Transverse colon (tissue), 4 donors: ENCODE data around the gene MAP1LC3A. TPM values are rescaled to one million over a fixed set of nuclear protein-coding genes. Genes with fewer than 3 reads are reported as not detected.
"Not testable (repeated sequence)": the region's sequence is repeated elsewhere in the genome, so short reads cannot be mapped to it uniquely, and the experiment has no call there.

Source experiments
- DNase-seq: peaks from one replicate; pipeline ENCODE4 v3.0.0-alpha.2; 2019
- H3K27ac ChIP-seq, 4 donors: fragments of 200-600 bp; sonication (generic); 2 replicates each; pipeline ENCODE4 v1.5.1; 2016 to 2018; ENCODE audit warnings: inconsistent platforms in 4 of 4
- H3K27me3 ChIP-seq: fragments of 200-600 bp; sonication (generic); 2 replicates; pipeline ENCODE4 v1.5.1; 2017; ENCODE audit warnings: inconsistent platforms
- H3K36me3 ChIP-seq, 4 donors: fragments of 200-600 bp; sonication (generic); 2 replicates each; pipeline ENCODE4 v1.5.1; 2017 to 2019; ENCODE audit warnings: inconsistent platforms in 4 of 4
- H3K4me1 ChIP-seq, 4 donors: fragments of 200-600 bp; sonication (generic); 2 replicates each; pipeline ENCODE4 v1.5.1; 2017 to 2020; ENCODE audit warnings: inconsistent platforms in 4 of 4
- H3K4me3 ChIP-seq, 4 donors: fragments of 200-600 bp; sonication (generic); 1 replicate in 1 of 4; 2 replicates in 3 of 4; pipeline versions ENCODE4 v1.5.1 to v1.6.1; 2017 to 2019; ENCODE audit warnings: inconsistent platforms in 4 of 4
- H3K9me3 ChIP-seq, 2 donors: fragments of 200-600 bp; sonication (generic); 2 replicates each; pipeline ENCODE4 v1.5.1; 2017 to 2019; ENCODE audit warnings: inconsistent platforms in 2 of 2
- EP300 ChIP-seq: sonication (generic); formaldehyde crosslinking; IDR thresholded peaks from one replicate; pipeline ENCODE4 v1.6.1; 2017; ENCODE audit warnings: antibody characterized with exemption, low read depth
- POLR2A ChIP-seq: fragments of 450-650 bp; IDR thresholded peaks from one replicate; pipeline ENCODE4 v1.6.1; 2016; ENCODE audit warnings: antibody characterized with exemption, mild to moderate bottlenecking, moderate library complexity
- POLR2AphosphoS5 ChIP-seq, 3 donors: sonication (generic); formaldehyde crosslinking; IDR thresholded peaks; one replicate each; pipeline ENCODE4 v1.6.1; 2016; ENCODE audit warnings: antibody characterized with exemption in 3 of 3
- WGBS, 2 donors: methylation state at CpG; one replicate each; pipeline ENCODE4 v1.1.5; 2018; ENCODE audit warnings: low coverage in 1 of 2; 5-methylcytosine and 5-hydroxymethylcytosine counted together
- in situ Hi-C, 4 donors: fragments of 200-750 bp; cut with MboI; loops; one replicate each; pipeline versions ENCODE4 v1.15.0 to v1.15.1; 2017; ENCODE audit warnings: low sequenced_read_pairs in 3 of 4, low pct_ligation_motif_present in 1 of 4, low pct_unique_long_range_greater_than_20kb in 1 of 4
- intact Hi-C: fragments of 100-400 bp; cut with DNase I; formaldehyde crosslinking; loops from one replicate; pipeline ENCODE4 v1.15.1; 2023; ENCODE audit warnings: low total_unique reads
- total RNA-seq, 4 donors: library from RNA; depleted of rRNA; stranded (reverse); fragments of >200 nt; gene quantifications; one replicate each; pipeline ENCODE4 v1.1.0, GENCODE V29; 2016
- TF ChIP-seq, protein P1 (sequence below), 5 experiments: fragments of 200-600 bp in 3 of 5; fragments of 450-650 bp in 2 of 5; sonication (generic) in 3 of 5; IDR thresholded peaks; 1 replicate in 2 of 5; 2 replicates in 3 of 5; pipeline ENCODE4 v1.5.1; 2016 to 2017; ENCODE audit warnings: antibody characterized with exemption in 5 of 5, inconsistent platforms in 3 of 5, mild to moderate bottlenecking in 2 of 5, moderate library complexity in 1 of 5

MAP1LC3A gene
- total RNA-seq, 4 donors from 2014 or later: 41.8 to 166 (median 98.3) TPM

DNA sequence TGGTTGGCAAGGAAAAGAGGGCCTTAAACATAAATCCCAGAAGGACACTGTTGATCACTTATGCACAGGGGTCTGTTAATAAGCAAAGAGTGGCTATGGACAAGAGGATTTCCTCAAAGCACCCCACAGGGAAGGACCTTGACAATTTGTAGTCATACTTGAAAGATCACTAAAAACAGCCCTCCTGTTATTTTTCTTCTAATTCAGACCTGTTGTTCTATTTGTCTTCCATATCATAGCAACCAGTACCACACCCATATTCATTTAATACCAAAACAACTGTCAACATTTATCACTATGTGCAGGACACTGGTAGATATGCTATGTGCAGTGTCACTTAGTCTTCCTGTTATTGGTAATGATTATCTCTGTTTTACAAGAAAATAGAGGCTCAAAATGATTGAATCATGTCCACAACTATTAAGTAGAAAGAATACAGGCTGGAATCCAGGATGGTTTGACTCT is 45.5 kb upstream of the MAP1LC3A start:
- Histone ChIP-seq H3K4me3 (no peak overlapping the region), H3K36me3 (peaks cover 0 to 15% (median 3%) of the 10 kb centered on the region in 4 donors), H3K9me3 (no peaks in the 10 kb centered on the region), H3K27ac (no peak overlapping the region), H3K4me1 (peaks cover 5 to 26% (median 22%) of the 10 kb centered on the region in 4 donors), H3K27me3 (no peaks in the 10 kb centered on the region)
- DNase-seq: no peak
- in situ Hi-C loops (loop anchor here in 2 of 4 donors (25.0 kb wide), 1 partner anchor 201 kb away; the partner anchor contains the start of gene AHCY (in 2 of the 2)), intact Hi-C loops (no loop called here)
- TF ChIP-seq, protein P1, sequence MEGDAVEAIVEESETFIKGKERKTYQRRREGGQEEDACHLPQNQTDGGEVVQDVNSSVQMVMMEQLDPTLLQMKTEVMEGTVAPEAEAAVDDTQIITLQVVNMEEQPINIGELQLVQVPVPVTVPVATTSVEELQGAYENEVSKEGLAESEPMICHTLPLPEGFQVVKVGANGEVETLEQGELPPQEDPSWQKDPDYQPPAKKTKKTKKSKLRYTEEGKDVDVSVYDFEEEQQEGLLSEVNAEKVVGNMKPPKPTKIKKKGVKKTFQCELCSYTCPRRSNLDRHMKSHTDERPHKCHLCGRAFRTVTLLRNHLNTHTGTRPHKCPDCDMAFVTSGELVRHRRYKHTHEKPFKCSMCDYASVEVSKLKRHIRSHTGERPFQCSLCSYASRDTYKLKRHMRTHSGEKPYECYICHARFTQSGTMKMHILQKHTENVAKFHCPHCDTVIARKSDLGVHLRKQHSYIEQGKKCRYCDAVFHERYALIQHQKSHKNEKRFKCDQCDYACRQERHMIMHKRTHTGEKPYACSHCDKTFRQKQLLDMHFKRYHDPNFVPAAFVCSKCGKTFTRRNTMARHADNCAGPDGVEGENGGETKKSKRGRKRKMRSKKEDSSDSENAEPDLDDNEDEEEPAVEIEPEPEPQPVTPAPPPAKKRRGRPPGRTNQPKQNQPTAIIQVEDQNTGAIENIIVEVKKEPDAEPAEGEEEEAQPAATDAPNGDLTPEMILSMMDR (IDR thresholded peaks at IDR 0.05): no peak
- TF ChIP-seq POLR2A (no peak), EP300 (no peak), POLR2AphosphoS5 (IDR thresholded peaks at IDR 0.05) (no peak)

DNA sequence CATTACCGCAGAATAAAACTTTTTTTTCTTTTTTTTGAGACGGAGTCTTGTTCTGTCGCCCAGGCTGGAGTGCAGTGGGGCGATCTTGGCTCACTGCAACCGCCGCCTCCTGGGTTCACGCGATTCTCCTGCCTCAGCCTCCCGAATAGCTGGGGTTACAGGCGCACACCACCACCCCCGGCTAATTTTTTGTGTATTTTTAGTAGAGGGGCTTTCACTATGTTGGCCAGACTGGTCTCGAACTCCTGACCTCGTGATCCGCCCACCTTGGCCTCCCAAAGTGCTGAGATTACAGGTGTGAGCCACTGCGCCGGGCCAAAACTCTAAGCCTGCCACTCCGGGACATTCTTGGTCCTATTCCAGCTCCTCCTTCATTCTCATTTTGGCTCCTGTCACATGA is 44.5 kb upstream of the MAP1LC3A start:
- DNase-seq, H3K27ac ChIP-seq, H3K36me3 ChIP-seq, H3K4me3 ChIP-seq, H3K27me3 ChIP-seq, intact Hi-C loops, H3K9me3 ChIP-seq: not testable (repeated sequence)
- in situ Hi-C loops: loop anchor here in 2 of 4 donors (25.0 kb wide), 1 partner anchor 202 kb away; the partner anchor contains the start of gene AHCY (in 2 of the 2)
- 94 to 97% methylated on average over 10 to 17 of the region's 17 CpGs for whole genome bisulfite sequencing, 2 donors
- peaks cover 6 to 36% (median 24%) of the 10 kb centered on the region in 4 donors for H3K4me1 ChIP-seq

- peaks cover 6 to 38% (median 24%) of the 10 kb centered on the region in 4 donors for H3K4me1 ChIP-seq
- no peaks in the 10 kb centered on the region for H3K36me3 ChIP-seq
- intact Hi-C loops: no loop called here
- in situ Hi-C loops: loop anchor here in 2 of 4 donors (25.0 kb wide), 1 partner anchor 203 kb away; the partner anchor contains the start of gene AHCY (in 2 of the 2)
- no peaks in the 10 kb centered on the region for H3K27me3 ChIP-seq
- 24 to 38% methylated on average over 8 to 19 of the region's 19 CpGs for WGBS, 2 donors
- H3K4me3 ChIP-seq: peak overlapping the region; percentile 27 to 79 (median 65)
- peak overlapping the region; percentile 92 to 95 (median 94) for H3K27ac ChIP-seq
- no peak for DNase-seq
- TF ChIP-seq POLR2A: no peak
- TF ChIP-seq POLR2AphosphoS5 (IDR thresholded peaks at IDR 0.05): no peak
- TF ChIP-seq, protein P1 (IDR thresholded peaks at IDR 0.05): no peak
- TF ChIP-seq EP300: no peak
- no peaks in the 10 kb centered on the region for H3K9me3 ChIP-seq
These were observed 43.5 kb upstream of the MAP1LC3A start for GRCh38 chr20:34514897-34515483.

GRCh38 chr20:34515484-34516246 is 42.9 kb upstream of the MAP1LC3A start:
- intact Hi-C loops: no loop called here
- 0 to 1% methylated on average over 5 to 36 of the region's 36 CpGs for WGBS, 2 donors
- Histone ChIP-seq H3K27me3 (no peaks in the 10 kb centered on the region), H3K9me3 (no peaks in the 10 kb centered on the region), H3K36me3 (no peaks in the 10 kb centered on the region), H3K27ac (peak overlapping the region; percentile 92 to 95 (median 94)), H3K4me3 (peak overlapping the region; percentile 27 to 79 (median 65)), H3K4me1 (peaks cover 6 to 39% (median 24%) of the 10 kb centered on the region in 4 donors)
- TF ChIP-seq, protein P1 (IDR thresholded peaks at IDR 0.05): no peak
- peak; percentile 24 for TF ChIP-seq POLR2A
- TF ChIP-seq EP300: no peak
- TF ChIP-seq POLR2AphosphoS5 (IDR thresholded peaks at IDR 0.05): peak in 2 of 3 donors; percentile 19 to 33
- peak; percentile 80 for DNase-seq
- in situ Hi-C loops: loop anchor here in 2 of 4 donors (25.0 kb wide), 1 partner anchor 203 kb away; the partner anchor contains the start of gene AHCY (in 2 of the 2)
